GM19099 (cell line): Measurements from ENCODE around the gene PLCG1.

Source experiments
- POLR2A ChIP-seq: IDR thresholded peaks from 3 replicates; pipeline ENCODE4 v1.6.1; 2011; ENCODE audit warnings: low read depth; ENCODE audit not compliant: insufficient read length; ENCODE audit errors: extremely low read depth

Gene PLCG1

DNA sequence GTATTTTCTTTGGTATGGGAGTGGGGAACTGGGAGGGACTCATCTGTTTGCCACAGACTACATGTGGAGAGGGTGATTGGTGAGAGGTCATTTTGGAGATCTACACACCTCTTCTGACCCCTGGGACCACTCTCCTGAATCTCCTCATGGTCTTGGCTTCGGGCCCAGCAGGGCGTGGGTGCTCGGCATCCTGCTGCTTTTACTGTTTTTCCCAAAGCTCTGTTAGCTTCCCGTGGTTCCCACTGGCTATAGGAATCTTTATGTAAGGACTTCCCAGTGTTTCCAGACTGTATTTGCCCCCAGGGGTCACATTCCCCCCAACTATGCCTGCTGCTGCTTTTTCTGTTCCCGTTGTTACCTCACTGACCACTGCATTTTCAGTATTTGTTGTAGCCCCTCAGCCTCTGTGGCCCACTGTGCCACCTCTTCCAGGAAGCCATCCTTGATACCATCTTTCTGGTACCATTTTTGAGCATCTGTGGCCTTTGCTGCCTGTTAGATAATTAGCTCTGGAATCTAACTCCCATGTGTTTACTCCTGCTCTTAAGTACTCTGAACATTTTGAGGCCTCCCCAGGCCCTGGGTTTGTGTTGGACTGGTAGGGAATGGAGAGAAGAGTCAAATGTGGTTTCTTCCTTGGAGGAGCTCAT is 14.9 kb downstream of the PLCG1 start:
- TF ChIP-seq POLR2A = no peak

DNA sequence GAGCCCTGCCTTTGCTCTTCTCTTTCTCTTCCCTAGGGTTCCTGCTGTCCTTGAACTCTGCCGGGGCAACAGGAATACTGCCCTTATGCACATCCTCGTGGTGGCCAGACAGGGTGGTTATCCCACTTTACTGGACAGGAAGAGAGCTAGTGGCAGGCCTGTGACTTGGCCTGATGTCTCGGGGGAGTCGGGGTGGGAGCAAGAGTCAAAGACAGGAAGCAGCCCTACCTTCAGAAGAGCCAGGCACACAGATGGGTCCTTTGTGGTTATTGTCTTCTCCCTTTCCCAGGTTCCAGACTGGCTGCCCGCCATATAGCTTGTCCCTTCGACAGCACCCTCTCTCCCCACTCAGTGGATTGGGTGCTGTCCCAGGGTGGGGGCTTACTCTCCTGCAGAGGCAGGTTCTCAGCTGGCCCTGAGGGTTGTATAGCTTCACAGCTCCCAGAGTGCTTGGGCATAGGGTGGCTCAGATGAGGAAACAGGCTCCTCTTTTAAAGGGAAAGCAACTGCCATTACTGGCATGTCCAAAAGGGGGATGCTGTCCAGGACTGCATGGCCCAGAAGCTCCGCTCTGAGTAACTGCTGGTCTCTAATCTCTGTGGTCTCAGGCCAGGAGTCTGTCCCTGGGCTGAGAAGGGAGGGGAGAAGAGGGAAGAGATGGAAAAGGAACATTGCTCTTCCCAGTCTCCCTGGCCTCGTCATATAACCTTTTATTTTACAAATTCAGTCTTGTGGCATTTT is 17.3 kb downstream of the PLCG1 start:
- TF ChIP-seq POLR2A = no peak

DNA sequence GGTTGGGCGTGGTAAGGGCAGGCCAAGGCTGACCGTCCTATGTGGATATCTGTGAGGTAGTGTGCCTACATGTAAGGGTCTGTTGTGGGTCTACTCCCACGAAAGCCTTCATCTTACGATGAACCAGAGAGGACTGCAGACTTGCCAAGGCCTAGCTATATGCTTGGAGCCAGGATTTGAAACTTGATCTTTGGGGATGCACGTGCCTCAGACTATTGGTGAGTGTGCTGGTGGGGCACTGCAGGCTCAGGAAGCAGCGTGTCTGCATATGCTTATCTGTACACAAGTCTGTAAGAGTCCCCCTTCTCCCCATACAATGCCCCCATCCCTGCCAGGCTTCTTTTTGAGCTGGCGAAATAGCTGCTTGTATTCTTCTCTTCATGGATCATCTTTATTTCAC is 17.9 kb downstream of the PLCG1 start:
- TF ChIP-seq POLR2A = no peak

DNA sequence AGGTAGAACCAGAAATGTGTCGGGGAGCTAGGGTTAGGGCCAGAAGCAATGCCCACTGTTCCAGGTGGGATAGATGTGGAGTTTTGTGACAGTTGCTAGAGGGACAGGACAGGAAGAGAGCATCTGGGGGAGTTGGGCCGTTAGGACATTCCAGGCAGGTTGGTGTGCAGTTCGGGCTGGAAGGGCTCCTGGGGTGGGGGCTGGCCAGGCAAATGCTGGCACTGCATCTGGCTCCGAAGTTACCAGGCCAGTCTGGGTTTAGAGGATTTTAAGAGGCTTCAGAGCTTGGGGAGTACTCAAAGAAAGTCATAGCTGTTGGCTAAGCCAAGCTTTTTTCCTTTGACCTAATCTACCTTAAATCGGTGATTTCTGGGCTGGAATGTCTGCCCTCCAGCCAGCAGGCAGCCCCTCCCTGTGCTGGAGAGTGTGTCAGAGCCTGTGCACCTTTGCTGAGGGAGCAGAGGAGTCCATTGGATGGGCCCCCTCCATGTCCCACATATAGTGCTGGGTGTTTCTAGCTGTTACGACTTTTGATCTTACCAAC is 20.8 kb downstream of the PLCG1 start:
- TF ChIP-seq POLR2A = no peak

DNA sequence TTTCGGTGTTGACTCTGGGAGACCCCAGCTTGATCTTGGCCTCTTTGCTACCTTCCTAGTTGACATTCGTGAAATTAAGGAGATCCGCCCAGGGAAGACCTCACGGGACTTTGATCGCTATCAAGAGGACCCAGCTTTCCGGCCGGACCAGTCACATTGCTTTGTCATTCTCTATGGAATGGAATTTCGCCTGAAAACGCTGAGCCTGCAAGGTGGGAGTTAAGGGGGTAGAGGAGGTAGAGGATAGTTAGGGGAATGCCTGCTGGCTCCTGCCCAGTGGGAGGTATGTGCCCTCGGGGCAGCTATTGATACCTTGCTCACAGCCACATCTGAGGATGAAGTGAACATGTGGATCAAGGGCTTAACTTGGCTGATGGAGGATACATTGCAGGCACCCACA is 22.2 kb downstream of the PLCG1 start:
- no peak for TF ChIP-seq POLR2A

DNA sequence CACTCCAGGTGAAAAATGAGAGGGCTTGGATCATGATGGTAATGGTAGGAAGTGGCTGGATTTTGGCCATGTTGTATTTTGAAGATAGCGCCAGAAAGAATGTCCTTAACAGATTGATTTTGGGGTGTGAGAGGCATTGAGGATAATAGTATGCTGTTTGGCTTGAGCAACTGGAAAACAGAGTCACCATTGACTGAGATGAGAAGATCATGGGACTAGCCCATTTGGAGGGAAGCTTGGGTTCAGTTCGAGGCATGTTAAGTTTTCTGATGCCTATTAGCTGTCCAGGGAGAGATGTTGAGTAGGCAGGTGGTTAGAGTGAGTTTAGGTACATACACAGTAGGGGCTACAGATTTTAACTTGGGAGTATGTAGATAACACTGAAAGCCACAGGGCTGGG is 23.3 kb downstream of the PLCG1 start:
- no peak for TF ChIP-seq POLR2A

DNA sequence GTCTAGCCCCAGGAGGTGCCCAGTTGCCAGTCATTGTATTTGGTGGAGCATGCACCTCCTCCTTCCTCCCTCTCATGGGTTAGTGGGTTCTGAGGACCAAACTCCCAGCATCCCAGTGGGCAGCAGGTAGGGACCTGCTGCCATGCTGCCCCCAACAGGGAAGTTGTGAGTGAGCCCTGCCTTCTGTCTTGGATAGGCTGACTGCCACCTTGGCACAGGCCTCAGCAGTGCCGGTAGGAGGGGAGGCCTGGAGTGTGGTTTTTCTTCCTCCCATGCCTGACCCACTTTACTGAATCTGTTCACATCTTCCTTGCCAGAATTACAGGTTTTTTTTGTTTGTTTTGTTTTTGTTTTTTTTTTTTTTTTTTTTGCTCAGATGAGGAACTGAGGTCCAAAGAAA is 24.5 kb downstream of the PLCG1 start:
- no peak for TF ChIP-seq POLR2A

DNA sequence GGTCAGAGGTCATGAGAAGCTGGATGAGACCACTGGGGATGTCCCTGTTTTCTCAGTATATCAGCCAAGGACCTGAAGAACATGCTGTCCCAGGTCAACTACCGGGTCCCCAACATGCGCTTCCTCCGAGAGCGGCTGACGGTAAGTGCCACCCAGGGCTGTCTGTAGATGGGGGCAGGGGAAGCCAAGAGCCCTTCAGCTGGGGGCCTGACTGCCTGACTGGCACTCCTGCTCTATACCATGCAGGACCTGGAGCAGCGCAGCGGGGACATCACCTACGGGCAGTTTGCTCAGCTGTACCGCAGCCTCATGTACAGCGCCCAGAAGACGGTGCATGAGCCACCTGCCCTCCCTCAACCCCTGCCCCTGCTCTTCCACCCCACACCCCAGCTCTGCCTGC is 25.1 kb downstream of the PLCG1 start:
- no peak for TF ChIP-seq POLR2A

DNA sequence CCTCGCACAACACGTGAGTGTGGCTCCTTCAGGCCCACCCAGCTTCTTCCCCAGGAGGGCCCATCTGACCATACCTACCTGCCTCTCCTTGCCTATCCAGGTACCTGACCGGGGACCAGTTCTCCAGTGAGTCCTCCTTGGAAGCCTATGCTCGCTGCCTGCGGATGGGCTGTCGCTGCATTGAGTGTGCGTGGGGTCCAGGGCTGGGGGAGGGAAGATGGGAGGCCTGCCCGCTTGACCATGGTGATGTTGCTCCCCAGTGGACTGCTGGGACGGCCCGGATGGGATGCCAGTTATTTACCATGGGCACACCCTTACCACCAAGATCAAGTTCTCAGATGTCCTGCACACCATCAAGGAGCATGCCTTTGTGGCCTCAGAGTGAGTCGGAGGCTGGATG is 26.5 kb downstream of the PLCG1 start:
- no peak for TF ChIP-seq POLR2A

DNA sequence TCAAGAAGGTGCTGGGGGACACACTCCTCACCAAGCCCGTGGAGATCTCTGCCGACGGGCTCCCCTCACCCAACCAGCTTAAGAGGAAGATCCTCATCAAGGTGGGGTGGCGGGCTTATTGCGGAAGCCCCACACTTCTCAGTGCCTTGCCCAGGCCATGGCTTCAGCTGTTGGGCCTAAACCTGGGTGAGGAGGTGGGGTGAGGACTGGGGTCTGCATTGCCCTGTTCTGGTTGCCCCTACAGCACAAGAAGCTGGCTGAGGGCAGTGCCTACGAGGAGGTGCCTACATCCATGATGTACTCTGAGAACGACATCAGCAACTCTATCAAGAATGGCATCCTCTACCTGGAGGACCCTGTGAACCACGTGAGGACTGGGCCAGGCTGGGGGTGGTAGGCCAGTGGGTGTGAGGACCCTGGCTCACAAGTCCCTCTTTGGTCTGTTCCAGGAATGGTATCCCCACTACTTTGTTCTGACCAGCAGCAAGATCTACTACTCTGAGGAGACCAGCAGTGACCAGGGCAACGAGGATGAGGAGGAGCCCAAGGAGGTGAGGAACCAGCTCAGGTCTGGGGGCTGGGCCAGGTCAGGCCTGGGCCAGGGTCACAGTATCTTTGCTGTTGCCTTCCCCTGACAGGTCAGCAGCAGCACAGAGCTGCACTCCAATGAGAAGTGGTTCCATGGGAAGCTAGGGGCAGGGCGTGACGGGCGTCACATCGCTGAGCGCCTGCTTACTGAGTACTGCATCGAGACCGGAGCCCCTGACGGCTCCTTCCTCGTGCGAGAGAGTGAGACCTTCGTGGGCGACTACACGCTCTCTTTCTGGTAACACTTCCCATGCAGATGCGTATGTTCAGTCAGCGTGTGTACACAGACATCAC is 27.9 kb downstream of the PLCG1 start:
- no peak for TF ChIP-seq POLR2A

DNA sequence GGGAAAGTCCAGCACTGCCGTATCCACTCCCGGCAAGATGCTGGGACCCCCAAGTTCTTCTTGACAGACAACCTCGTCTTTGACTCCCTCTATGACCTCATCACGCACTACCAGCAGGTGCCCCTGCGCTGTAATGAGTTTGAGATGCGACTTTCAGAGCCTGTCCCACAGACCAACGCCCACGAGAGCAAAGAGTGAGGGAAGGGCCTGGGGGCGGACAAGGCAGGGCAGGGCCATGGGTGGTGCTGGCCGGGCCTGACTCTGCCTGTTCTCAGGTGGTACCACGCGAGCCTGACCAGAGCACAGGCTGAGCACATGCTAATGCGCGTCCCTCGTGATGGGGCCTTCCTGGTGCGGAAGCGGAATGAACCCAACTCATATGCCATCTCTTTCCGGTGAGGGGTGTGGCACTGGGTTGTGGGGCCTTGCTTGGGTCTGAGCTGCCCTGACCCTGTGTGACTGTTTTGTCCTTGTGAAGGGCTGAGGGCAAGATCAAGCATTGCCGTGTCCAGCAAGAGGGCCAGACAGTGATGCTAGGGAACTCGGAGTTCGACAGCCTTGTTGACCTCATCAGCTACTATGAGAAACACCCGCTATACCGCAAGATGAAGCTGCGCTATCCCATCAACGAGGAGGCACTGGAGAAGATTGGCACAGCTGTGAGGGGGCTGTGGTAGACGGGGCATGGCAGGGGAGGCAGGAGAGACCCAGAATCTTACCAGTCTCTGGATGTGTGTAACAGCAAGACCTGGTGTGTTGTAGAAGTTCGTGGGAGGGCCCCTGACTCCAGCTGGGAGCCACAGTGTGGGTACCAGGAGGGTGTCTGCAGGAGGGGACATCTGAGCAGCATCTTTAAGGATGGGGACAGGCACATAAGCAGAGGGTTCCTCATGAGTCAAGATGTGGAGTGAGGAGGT is 29.1 kb downstream of the PLCG1 start:
- no peak for TF ChIP-seq POLR2A

DNA sequence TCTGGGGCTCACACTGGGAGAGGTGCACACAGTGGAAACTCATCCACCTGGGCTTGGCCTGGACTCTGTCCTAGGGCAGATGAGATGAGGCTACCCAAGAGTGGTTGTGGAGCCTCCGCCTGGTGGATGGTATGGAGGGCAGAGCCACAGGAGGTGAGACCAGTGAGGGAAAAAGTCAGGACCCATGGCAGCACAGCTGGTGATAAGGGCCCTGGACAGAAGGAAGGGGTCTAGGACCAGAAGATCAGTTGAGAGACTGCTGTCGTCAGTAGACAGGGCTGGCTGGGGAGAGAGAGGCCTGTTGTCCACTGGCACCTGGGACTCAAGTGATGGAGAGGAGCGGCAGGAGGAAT is 29.8 kb downstream of the PLCG1 start:
- TF ChIP-seq POLR2A = no peak

DNA sequence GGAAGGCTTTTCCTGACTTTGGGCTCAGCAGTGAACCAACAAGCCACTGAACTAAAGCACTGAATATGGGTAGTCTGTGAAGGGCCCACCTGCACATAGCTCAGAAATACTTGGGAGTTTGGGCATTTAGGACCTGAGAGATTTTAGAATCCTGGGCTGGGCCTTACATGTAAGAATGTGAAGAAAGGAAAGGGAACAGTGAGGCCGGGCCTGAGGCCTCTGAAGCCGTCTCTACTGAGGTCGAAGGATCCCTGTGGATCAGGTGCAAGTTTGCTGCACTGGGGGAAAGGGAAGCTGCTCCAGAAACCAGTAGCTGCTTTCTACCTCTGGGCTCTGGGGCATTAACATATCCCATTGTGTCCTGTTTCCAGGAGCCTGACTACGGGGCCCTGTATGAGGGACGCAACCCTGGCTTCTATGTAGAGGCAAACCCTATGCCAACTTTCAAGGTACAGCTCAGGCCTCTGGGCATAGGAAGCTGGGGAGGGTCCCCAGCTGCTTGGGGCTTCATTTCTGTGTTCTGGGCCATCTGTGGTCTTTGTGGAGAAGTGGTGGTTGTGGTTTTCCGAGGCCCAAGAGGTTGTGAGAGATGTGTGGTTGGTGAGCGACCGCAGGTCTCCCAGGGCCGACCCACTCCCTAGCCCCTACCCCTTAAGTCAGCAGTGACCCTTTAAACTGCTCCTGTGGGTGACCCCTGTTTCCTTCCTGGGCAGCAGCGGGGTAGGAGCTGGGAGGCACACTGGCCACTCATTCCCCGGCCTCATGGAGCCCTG is 30.3 kb downstream of the PLCG1 start:
- no peak for TF ChIP-seq POLR2A
